Activated T-cell treated with anti-CD3 and anti-CD28 coated beads, Interleukin-2, amount 50 U/mL, for 4 hours (primary cell): ENCODE results near the gene OPRL1. TPM values are rescaled to one million over a fixed set of nuclear protein-coding genes. Genes with fewer than 3 reads are reported as not detected.
"Not testable (repeated sequence)": the region's sequence is repeated elsewhere in the genome, so short reads cannot be mapped to it uniquely, and the experiment has no call there.

Source experiments
- ATAC-seq, 2 donors: fragments of 200-7000 bp; cut with Tn5 transposase; one replicate each; pipeline ENCODE4 v1.10.0; 2021
- DNase-seq: peaks from one replicate; pipeline ENCODE4 v3.0.0-alpha.2; 2020
- H3K27me3 Mint-ChIP-seq: one replicate; pipeline ENCODE4 v1.8.0; 2021; ENCODE audit warnings: low read depth, mixed read lengths
- H3K36me3 Mint-ChIP-seq: one replicate; pipeline ENCODE4 v1.8.0; 2022; ENCODE audit warnings: mixed read lengths; ENCODE audit not compliant: insufficient read depth
- H3K4me1 Mint-ChIP-seq: one replicate; pipeline ENCODE4 v1.8.0; 2021; ENCODE audit warnings: low read depth, mixed read lengths
- H3K4me3 Mint-ChIP-seq: one replicate; pipeline ENCODE4 v1.8.0; 2021; ENCODE audit warnings: mild to moderate bottlenecking, moderate library complexity, mixed read lengths
- H3K9me3 Mint-ChIP-seq: one replicate; pipeline ENCODE4 v1.8.0; 2021; ENCODE audit warnings: mixed read lengths
- total RNA-seq, 3 donors: library from RNA; stranded (reverse); gene quantifications; one replicate each; pipeline ENCODE4 v1.2.1, GENCODE V29; 2021

The OPRL1 gene
- total RNA-seq, 3 donors from 2014 or later, result 0.05 to 0.11 TPM; not detected in 1

- H3K9me3 Mint-ChIP-seq, result no peaks in the 10 kb centered on the region
- peak overlapping the region; percentile 86 for H3K4me3 Mint-ChIP-seq
- no peak for DNase-seq
- peaks cover 35% of the 10 kb centered on the region for H3K4me1 Mint-ChIP-seq
- H3K27me3 Mint-ChIP-seq, result no peaks in the 10 kb centered on the region
- peaks cover 2% of the 10 kb centered on the region for H3K36me3 Mint-ChIP-seq
- ATAC-seq, result no peak
These were observed 979 bp upstream of the OPRL1 start for GRCh38 chr20:64078934-64079272.

GRCh38 chr20:64079273-64080012 lies 439 bp upstream of the OPRL1 start, which contains the start of gene RGS19:
TSS of gene RGS19 (minus strand) at chr20:64079518. CDS start at chr20:64076886, 2,632 bp downstream.
- ATAC-seq (peak; percentile 29 to 34), DNase-seq (peak; percentile 56)
- no peaks in the 10 kb centered on the region for H3K36me3 Mint-ChIP-seq
- no peaks in the 10 kb centered on the region for H3K9me3 Mint-ChIP-seq
- H3K4me3 Mint-ChIP-seq, result peak within 1 kb of the TSS; percentile 86
- H3K27me3 Mint-ChIP-seq, result peaks cover 2% of the 10 kb centered on the region
- peaks cover 38% of the 10 kb centered on the region for H3K4me1 Mint-ChIP-seq

GRCh38 chr20:64080813-64081623 lies 1.1 kb downstream of the OPRL1 start:
- H3K4me1 Mint-ChIP-seq, result peaks cover 39% of the 10 kb centered on the region
- no peak for ATAC-seq
- peak overlapping the region; percentile 76 for H3K4me3 Mint-ChIP-seq
- no peak for DNase-seq
- no peaks in the 10 kb centered on the region for H3K36me3 Mint-ChIP-seq
- H3K27me3 Mint-ChIP-seq, result peaks cover 2% of the 10 kb centered on the region
- H3K9me3 Mint-ChIP-seq, result no peaks in the 10 kb centered on the region

- Mint-ChIP-seq H3K9me3 (no peaks in the 10 kb centered on the region), H3K27me3 (peaks cover 2% of the 10 kb centered on the region), H3K4me1 (peaks cover 38% of the 10 kb centered on the region), H3K4me3 (peak overlapping the region; percentile 24), H3K36me3 (no peaks in the 10 kb centered on the region)
- ATAC-seq, result no peak
- no peak for DNase-seq
These were observed 1.7 kb downstream of the OPRL1 start for GRCh38 chr20:64081624-64081964.

- Mint-ChIP-seq H3K9me3 (no peaks in the 10 kb centered on the region), H3K36me3 (no peaks in the 10 kb centered on the region), H3K4me1 (peaks cover 34% of the 10 kb centered on the region), H3K27me3 (peaks cover 2% of the 10 kb centered on the region), H3K4me3 (peak overlapping the region; percentile 24)
- ATAC-seq, result no peak
- no peak for DNase-seq
These were observed 2.3 kb downstream of the OPRL1 start for GRCh38 chr20:64082126-64082731.

- no peak for DNase-seq
- Mint-ChIP-seq H3K9me3 (no peaks in the 10 kb centered on the region), H3K4me3 (peak overlapping the region; percentile 75), H3K4me1 (peaks cover 27% of the 10 kb centered on the region), H3K27me3 (peaks cover 2% of the 10 kb centered on the region), H3K36me3 (no peaks in the 10 kb centered on the region)
- ATAC-seq, result no peak
These were observed 3.0 kb downstream of the OPRL1 start for GRCh38 chr20:64082820-64083377.

- DNase-seq, result peak; percentile 61
- H3K36me3 Mint-ChIP-seq, result no peaks in the 10 kb centered on the region
- peak; percentile 62 to 63 for ATAC-seq
- peak overlapping the region; percentile 75 for H3K4me3 Mint-ChIP-seq
- H3K9me3 Mint-ChIP-seq, result peaks cover 4% of the 10 kb centered on the region
- H3K4me1 Mint-ChIP-seq, result peaks cover 26% of the 10 kb centered on the region
- peaks cover 2% of the 10 kb centered on the region for H3K27me3 Mint-ChIP-seq
These were observed 3.5 kb downstream of the OPRL1 start for GRCh38 chr20:64083378-64083803.

GRCh38 chr20:64083804-64084684 lies 4.2 kb downstream of the OPRL1 start, which contains the start of gene LKAAEAR1:
TSS of gene LKAAEAR1 (minus strand) at chr20:64084398. CDS start at chr20:64084219, 179 bp downstream.
- H3K4me1 Mint-ChIP-seq, result peaks cover 20% of the 10 kb centered on the region
- DNase-seq (no peak), ATAC-seq (peak; percentile 4 to 11)
- H3K9me3 Mint-ChIP-seq, result peaks cover 4% of the 10 kb centered on the region
- peaks cover 2% of the 10 kb centered on the region for H3K27me3 Mint-ChIP-seq
- no peaks in the 10 kb centered on the region for H3K36me3 Mint-ChIP-seq
- H3K4me3 Mint-ChIP-seq, result peak within 1 kb of the TSS; percentile 75

- Mint-ChIP-seq H3K27me3 (peaks cover 2% of the 10 kb centered on the region), H3K36me3 (no peaks in the 10 kb centered on the region), H3K9me3 (peaks cover 4% of the 10 kb centered on the region), H3K4me3 (peak overlapping the region; percentile 73), H3K4me1 (peaks cover 19% of the 10 kb centered on the region)
- DNase-seq, result no peak
- ATAC-seq, result no peak
These were observed 4.8 kb downstream of the OPRL1 start for GRCh38 chr20:64084685-64085152.

- H3K36me3 Mint-ChIP-seq, result no peaks in the 10 kb centered on the region
- no peak for ATAC-seq
These were observed 6.9 kb downstream of the OPRL1 start for GRCh38 chr20:64086801-64087200.

GRCh38 chr20:64087226-64087825 lies 7.4 kb downstream of the OPRL1 start:
- H3K9me3 Mint-ChIP-seq, DNase-seq, H3K36me3 Mint-ChIP-seq, H3K27me3 Mint-ChIP-seq, H3K4me3 Mint-ChIP-seq, ATAC-seq: not testable (repeated sequence)
- H3K4me1 Mint-ChIP-seq, result peaks cover 11% of the 10 kb centered on the region

More at GRCh38 chr20:64086801-64087200, 6.9 kb downstream of the OPRL1 start:
- Mint-ChIP-seq H3K9me3 (peaks cover 4% of the 10 kb centered on the region), H3K27me3 (peaks cover 2% of the 10 kb centered on the region), H3K4me3 (no peak overlapping the region), H3K4me1 (peaks cover 12% of the 10 kb centered on the region)
- DNase-seq, result no peak

- DNase-seq, H3K4me1 Mint-ChIP-seq, H3K4me3 Mint-ChIP-seq: not testable (repeated sequence)
These were observed 8.7 kb downstream of the OPRL1 start for GRCh38 chr20:64088586-64088985.

GRCh38 chr20:64090165-64090564 lies 10.3 kb downstream of the OPRL1 start:
- DNase-seq (no peak), ATAC-seq (no peak)
- Mint-ChIP-seq H3K27me3 (no peaks in the 10 kb centered on the region), H3K36me3 (no peaks in the 10 kb centered on the region), H3K4me1 (peaks cover 1% of the 10 kb centered on the region), H3K9me3 (peaks cover 4% of the 10 kb centered on the region), H3K4me3 (no peak overlapping the region)

More at GRCh38 chr20:64088586-64088985, 8.7 kb downstream of the OPRL1 start:
- H3K9me3 Mint-ChIP-seq, H3K27me3 Mint-ChIP-seq, ATAC-seq, H3K36me3 Mint-ChIP-seq: not testable (repeated sequence)
